WTC11 (cell line): ENCODE measurements around the gene TRMT1L. TPM values are rescaled to one million over a fixed set of nuclear protein-coding genes. Genes with fewer than 3 reads are reported as not detected.

ENCODE experiments used
- ATAC-seq: fragments of 200-7000 bp; cut with Tn5 transposase; 2 replicates; pipeline ENCODE4 v1.10.0; 2021; ENCODE audit warnings: mild to moderate bottlenecking, moderate library complexity
- CTCF ChIA-PET: fragments of 300-600 bp; sonication (Branson Sonifier 250); formaldehyde crosslinking; loops from one replicate; lab custom pipeline; 2021; ENCODE audit warnings: antibody characterized with exemption; lab: Charles Lee
- POLR2A ChIA-PET: fragments of 350-600 bp; sonication (Branson Sonifier 250); formaldehyde crosslinking; loops from one replicate; lab custom pipeline; 2021; ENCODE audit warnings: antibody characterized with exemption; lab: Charles Lee
- DNase-seq: peaks from one replicate; pipeline ENCODE4 v3.0.0; 2021; ENCODE audit warnings: low spot score
- H3K27ac Mint-ChIP-seq: 2 replicates; pipeline ENCODE4 v1.8.0; 2021; ENCODE audit warnings: mixed read lengths
- H3K27me3 Mint-ChIP-seq: 2 replicates; pipeline ENCODE4 v1.8.0; 2021; ENCODE audit warnings: low read depth, mild to moderate bottlenecking, moderate library complexity, mixed read lengths
- H3K36me3 Mint-ChIP-seq: 2 replicates; pipeline ENCODE4 v1.8.0; 2021; ENCODE audit warnings: mixed read lengths
- H3K4me1 Mint-ChIP-seq: 2 replicates; pipeline ENCODE4 v1.8.0; 2022; ENCODE audit warnings: mixed read lengths
- H3K4me3 Mint-ChIP-seq: 2 replicates; pipeline ENCODE4 v1.8.0; 2021; ENCODE audit warnings: mild to moderate bottlenecking, moderate library complexity, mixed read lengths
- H3K9me3 Mint-ChIP-seq: 2 replicates; pipeline ENCODE4 v1.8.0; 2021; ENCODE audit warnings: mixed read lengths
- CBFB ChIP-seq: sonication (generic); formaldehyde crosslinking; IDR thresholded peaks from 2 replicates; pipeline ENCODE4 v1.8.1; 2022; ENCODE audit warnings: mild to moderate bottlenecking, low read depth, missing genetic modification reagents
- EMX1 ChIP-seq: fragments of 250-450 bp; sonication (Bioruptor Pico); IDR thresholded peaks from 2 replicates; pipeline ENCODE4 v1.8.0; 2021; ENCODE audit warnings: mild to moderate bottlenecking
- GRHL2 ChIP-seq: fragments of 250-450 bp; sonication (Bioruptor Pico); IDR thresholded peaks from 2 replicates; pipeline ENCODE4 v1.8.0; 2022; ENCODE audit warnings: mild to moderate bottlenecking, moderate library complexity; ENCODE audit not compliant: insufficient replicate concordance, severe bottlenecking
- IRF2 ChIP-seq: sonication (generic); formaldehyde crosslinking; IDR thresholded peaks from 2 replicates; pipeline ENCODE4 v1.8.0; 2022; ENCODE audit warnings: low read depth, missing genetic modification reagents, borderline replicate concordance
- KAT7 ChIP-seq: sonication (generic); formaldehyde crosslinking; IDR thresholded peaks from 2 replicates; pipeline ENCODE4 v1.8.1; 2023; ENCODE audit warnings: missing genetic modification reagents, mild to moderate bottlenecking, borderline replicate concordance
- MYBL2 ChIP-seq: sonication (generic); formaldehyde crosslinking; IDR thresholded peaks from 2 replicates; pipeline ENCODE4 v1.8.1; 2023; ENCODE audit warnings: mild to moderate bottlenecking, moderate library complexity, missing genetic modification reagents
- SMAD3 ChIP-seq: sonication (generic); formaldehyde crosslinking; IDR thresholded peaks from 2 replicates; pipeline ENCODE4 v1.8.0; 2022; ENCODE audit warnings: missing genetic modification reagents, mild to moderate bottlenecking, borderline replicate concordance
- TEAD1 ChIP-seq: sonication (generic); formaldehyde crosslinking; IDR thresholded peaks from 2 replicates; pipeline ENCODE4 v1.8.0; 2022; ENCODE audit warnings: mild to moderate bottlenecking, missing genetic modification reagents
- ZBTB21 ChIP-seq: sonication (generic); formaldehyde crosslinking; IDR thresholded peaks from 2 replicates; pipeline ENCODE4 v1.8.1; 2023; ENCODE audit warnings: mild to moderate bottlenecking, missing genetic modification reagents, borderline replicate concordance
- ZNF396 ChIP-seq: fragments of 250-450 bp; sonication (Bioruptor Pico); IDR thresholded peaks from 2 replicates; pipeline ENCODE4 v1.8.0; 2021; ENCODE audit warnings: mild to moderate bottlenecking, moderate library complexity, borderline replicate concordance
- ZNF671 ChIP-seq: fragments of 250-450 bp; sonication (Bioruptor Pico); IDR thresholded peaks from 2 replicates; pipeline ENCODE4 v1.8.0; 2021; ENCODE audit warnings: mild to moderate bottlenecking
- total RNA-seq: library from RNA; stranded (reverse); gene quantifications from 3 replicates; pipeline ENCODE4 v1.2.3, GENCODE V29; 2021
- TF ChIP-seq, protein P1 (sequence below): fragments of 250-450 bp; sonication (Bioruptor Pico); IDR thresholded peaks from 2 replicates; pipeline ENCODE4 v1.8.0; 2021; ENCODE audit warnings: mild to moderate bottlenecking
- TF ChIP-seq, protein P2 (sequence below): fragments of 250-450 bp; sonication (Bioruptor Pico); conservative IDR thresholded peaks from 2 replicates; pipeline ENCODE4 v1.9.0; 2021; ENCODE audit warnings: mild to moderate bottlenecking
- TF ChIP-seq, protein P3 (sequence below): sonication (generic); formaldehyde crosslinking; IDR thresholded peaks from 2 replicates; pipeline ENCODE4 v1.8.0; 2022; ENCODE audit warnings: mild to moderate bottlenecking, missing genetic modification reagents
- TF ChIP-seq, protein P4 (sequence below): sonication (generic); formaldehyde crosslinking; IDR thresholded peaks from 2 replicates; pipeline ENCODE4 v1.8.1; 2022; ENCODE audit warnings: low read depth, missing genetic modification reagents, borderline replicate concordance
- TF ChIP-seq, protein P5 (sequence below): sonication (generic); formaldehyde crosslinking; conservative IDR thresholded peaks from 2 replicates; pipeline ENCODE4 v1.8.1; 2022; ENCODE audit warnings: mild to moderate bottlenecking, missing genetic modification reagents
- TF ChIP-seq, protein P6 (sequence below): sonication (generic); formaldehyde crosslinking; IDR thresholded peaks from 2 replicates; pipeline ENCODE4 v1.8.1; 2023; ENCODE audit warnings: mild to moderate bottlenecking, missing genetic modification reagents, moderate library complexity
- TF ChIP-seq, protein P7 (sequence below): sonication (generic); formaldehyde crosslinking; IDR thresholded peaks from 2 replicates; pipeline ENCODE4 v1.8.1; 2022; ENCODE audit warnings: mild to moderate bottlenecking, moderate library complexity, missing genetic modification reagents
- TF ChIP-seq, protein P8 (sequence below): sonication (generic); formaldehyde crosslinking; IDR thresholded peaks from 2 replicates; pipeline ENCODE4 v1.8.1; 2023; ENCODE audit warnings: mild to moderate bottlenecking, missing genetic modification reagents
- TF ChIP-seq, protein P9 (sequence below): fragments of 250-450 bp; sonication (Bioruptor Pico); IDR thresholded peaks from 2 replicates; pipeline ENCODE4 v2.1.2; 2022; ENCODE audit warnings: mild to moderate bottlenecking, moderate library complexity

Gene TRMT1L
- total RNA-seq, 1 experiment from 2014 or later = 24.7 TPM

DNA sequence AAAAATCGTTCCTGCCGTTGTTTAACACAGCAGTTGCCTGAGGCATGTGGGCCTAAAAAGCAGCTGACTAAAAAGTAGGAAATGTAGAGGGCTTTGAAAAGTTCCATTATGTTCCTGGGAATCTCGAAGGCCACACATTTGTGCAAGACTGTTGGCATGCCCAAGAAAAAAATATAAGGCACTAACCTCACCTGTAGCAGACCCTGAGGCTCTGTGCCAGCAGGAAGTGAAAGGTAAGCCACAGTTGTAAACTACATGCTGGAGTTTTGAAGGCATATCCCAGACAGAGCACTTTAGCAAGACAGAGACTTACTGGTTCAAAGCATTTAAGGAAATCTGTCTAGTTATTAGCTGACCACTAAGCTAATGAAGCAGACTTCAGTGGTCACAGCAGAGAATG lies 52.7 kb downstream of the TRMT1L start:
- Mint-ChIP-seq H3K27ac (no peak overlapping the region), H3K27me3 (no peaks in the 10 kb centered on the region), H3K4me1 (no peaks in the 10 kb centered on the region), H3K36me3 (peaks cover 29% of the 10 kb centered on the region), H3K9me3 (peaks cover 11% of the 10 kb centered on the region), H3K4me3 (no peak overlapping the region)
- CTCF ChIA-PET = interaction anchor here (0.6 kb wide), 1 partner anchor 19 kb away, joined by 5 read pairs; no protein-coding TSS in a partner anchor
- TF ChIP-seq IRF2 (CRISPR knock-in tag) = no peak
- no peak for TF ChIP-seq KAT7 (CRISPR knock-in tag)
- TF ChIP-seq SMAD3 (CRISPR knock-in tag) = no peak
- no peak for TF ChIP-seq TEAD1 (CRISPR knock-in tag)
- TF ChIP-seq, protein P1, sequence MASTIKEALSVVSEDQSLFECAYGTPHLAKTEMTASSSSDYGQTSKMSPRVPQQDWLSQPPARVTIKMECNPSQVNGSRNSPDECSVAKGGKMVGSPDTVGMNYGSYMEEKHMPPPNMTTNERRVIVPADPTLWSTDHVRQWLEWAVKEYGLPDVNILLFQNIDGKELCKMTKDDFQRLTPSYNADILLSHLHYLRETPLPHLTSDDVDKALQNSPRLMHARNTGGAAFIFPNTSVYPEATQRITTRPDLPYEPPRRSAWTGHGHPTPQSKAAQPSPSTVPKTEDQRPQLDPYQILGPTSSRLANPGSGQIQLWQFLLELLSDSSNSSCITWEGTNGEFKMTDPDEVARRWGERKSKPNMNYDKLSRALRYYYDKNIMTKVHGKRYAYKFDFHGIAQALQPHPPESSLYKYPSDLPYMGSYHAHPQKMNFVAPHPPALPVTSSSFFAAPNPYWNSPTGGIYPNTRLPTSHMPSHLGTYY (CRISPR knock-in tag) = no peak
- TF ChIP-seq, protein P2, sequence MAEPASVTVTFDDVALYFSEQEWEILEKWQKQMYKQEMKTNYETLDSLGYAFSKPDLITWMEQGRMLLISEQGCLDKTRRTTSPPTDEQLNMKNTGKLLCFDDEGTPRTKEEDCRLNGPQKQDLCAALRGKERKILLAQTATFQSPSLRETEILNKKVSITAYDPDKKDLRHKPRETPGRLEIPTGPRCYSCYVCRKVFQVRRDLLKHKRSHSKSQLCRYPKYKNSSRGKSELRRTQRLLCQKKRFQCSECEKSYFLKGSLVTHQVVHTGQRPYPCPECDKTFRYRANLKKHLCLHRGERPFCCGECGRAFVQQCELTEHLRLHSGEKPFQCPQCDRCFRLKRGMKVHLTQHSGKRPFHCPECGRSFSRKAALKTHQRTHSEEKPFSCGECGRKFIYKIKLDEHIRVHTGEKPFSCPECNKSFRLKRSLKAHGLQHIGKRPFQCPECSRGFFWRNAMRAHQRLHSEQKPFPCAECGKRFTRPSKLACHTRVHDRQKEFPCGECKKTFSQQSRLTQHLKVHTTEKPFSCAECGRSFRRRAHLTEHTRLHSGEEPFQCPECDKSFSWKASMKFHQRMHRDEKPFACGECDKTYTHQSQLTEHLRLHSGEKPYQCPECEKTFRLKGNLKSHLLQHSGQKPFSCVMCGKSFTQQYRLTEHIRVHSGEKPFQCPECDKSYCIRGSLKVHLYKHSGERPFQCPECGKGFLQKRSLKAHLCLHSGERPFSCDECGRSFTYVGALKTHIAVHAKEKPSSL (CRISPR knock-in tag) = no peak
- TF ChIP-seq ZNF671 = no peak
- TF ChIP-seq, protein P3, sequence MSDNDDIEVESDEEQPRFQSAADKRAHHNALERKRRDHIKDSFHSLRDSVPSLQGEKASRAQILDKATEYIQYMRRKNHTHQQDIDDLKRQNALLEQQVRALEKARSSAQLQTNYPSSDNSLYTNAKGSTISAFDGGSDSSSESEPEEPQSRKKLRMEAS (CRISPR knock-in tag) = no peak
- no peak for TF ChIP-seq EMX1
- TF ChIP-seq, protein P4, sequence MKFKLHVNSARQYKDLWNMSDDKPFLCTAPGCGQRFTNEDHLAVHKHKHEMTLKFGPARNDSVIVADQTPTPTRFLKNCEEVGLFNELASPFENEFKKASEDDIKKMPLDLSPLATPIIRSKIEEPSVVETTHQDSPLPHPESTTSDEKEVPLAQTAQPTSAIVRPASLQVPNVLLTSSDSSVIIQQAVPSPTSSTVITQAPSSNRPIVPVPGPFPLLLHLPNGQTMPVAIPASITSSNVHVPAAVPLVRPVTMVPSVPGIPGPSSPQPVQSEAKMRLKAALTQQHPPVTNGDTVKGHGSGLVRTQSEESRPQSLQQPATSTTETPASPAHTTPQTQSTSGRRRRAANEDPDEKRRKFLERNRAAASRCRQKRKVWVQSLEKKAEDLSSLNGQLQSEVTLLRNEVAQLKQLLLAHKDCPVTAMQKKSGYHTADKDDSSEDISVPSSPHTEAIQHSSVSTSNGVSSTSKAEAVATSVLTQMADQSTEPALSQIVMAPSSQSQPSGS = no peak
- TF ChIP-seq, protein P5, sequence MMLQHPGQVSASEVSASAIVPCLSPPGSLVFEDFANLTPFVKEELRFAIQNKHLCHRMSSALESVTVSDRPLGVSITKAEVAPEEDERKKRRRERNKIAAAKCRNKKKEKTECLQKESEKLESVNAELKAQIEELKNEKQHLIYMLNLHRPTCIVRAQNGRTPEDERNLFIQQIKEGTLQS (CRISPR knock-in tag) = no peak
- TF ChIP-seq, protein P6, sequence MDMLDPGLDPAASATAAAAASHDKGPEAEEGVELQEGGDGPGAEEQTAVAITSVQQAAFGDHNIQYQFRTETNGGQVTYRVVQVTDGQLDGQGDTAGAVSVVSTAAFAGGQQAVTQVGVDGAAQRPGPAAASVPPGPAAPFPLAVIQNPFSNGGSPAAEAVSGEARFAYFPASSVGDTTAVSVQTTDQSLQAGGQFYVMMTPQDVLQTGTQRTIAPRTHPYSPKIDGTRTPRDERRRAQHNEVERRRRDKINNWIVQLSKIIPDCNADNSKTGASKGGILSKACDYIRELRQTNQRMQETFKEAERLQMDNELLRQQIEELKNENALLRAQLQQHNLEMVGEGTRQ = no peak
- TF ChIP-seq ZBTB21 (CRISPR knock-in tag) = no peak
- TF ChIP-seq, protein P7, sequence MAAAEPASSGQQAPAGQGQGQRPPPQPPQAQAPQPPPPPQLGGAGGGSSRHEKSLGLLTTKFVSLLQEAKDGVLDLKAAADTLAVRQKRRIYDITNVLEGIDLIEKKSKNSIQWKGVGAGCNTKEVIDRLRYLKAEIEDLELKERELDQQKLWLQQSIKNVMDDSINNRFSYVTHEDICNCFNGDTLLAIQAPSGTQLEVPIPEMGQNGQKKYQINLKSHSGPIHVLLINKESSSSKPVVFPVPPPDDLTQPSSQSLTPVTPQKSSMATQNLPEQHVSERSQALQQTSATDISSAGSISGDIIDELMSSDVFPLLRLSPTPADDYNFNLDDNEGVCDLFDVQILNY (CRISPR knock-in tag) = no peak
- TF ChIP-seq, protein P8, sequence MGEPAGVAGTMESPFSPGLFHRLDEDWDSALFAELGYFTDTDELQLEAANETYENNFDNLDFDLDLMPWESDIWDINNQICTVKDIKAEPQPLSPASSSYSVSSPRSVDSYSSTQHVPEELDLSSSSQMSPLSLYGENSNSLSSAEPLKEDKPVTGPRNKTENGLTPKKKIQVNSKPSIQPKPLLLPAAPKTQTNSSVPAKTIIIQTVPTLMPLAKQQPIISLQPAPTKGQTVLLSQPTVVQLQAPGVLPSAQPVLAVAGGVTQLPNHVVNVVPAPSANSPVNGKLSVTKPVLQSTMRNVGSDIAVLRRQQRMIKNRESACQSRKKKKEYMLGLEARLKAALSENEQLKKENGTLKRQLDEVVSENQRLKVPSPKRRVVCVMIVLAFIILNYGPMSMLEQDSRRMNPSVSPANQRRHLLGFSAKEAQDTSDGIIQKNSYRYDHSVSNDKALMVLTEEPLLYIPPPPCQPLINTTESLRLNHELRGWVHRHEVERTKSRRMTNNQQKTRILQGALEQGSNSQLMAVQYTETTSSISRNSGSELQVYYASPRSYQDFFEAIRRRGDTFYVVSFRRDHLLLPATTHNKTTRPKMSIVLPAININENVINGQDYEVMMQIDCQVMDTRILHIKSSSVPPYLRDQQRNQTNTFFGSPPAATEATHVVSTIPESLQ (CRISPR knock-in tag) = no peak
- no peak for TF ChIP-seq MYBL2
- POLR2A ChIA-PET = no interaction called here
- ATAC-seq (no peak), DNase-seq (no peak)

DNA sequence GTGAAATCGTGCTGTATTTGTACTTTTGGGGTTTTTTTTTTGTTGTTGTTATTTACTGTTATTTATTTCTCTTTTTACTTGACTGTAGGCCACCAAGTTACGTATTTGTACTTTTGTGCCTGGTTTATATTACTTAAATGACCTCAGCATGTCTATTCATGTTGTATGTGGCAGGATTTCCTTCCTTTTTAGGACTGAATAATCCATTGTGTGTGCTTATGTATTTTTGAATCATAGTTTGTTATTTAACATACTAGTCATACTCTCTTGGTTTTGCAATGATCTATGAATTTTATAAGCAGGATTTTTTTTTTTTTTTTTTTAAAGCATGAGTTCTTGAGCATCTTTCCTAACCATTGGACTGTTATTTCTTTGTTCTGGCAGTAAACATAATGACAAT lies 60.2 kb downstream of the TRMT1L start:
- POLR2A ChIA-PET = no interaction called here
- no peaks in the 10 kb centered on the region for H3K27me3 Mint-ChIP-seq
- H3K4me1 Mint-ChIP-seq = no peaks in the 10 kb centered on the region
- H3K4me3 Mint-ChIP-seq = no peak overlapping the region
- ATAC-seq (no peak), DNase-seq (no peak)
- CTCF ChIA-PET = no interaction called here
- H3K27ac Mint-ChIP-seq = 0 out of 2 replicates have a peak overlapping the region, but pooled peaks have one; percentile 26
- peaks cover 61% of the 10 kb centered on the region for H3K36me3 Mint-ChIP-seq
- no peaks in the 10 kb centered on the region for H3K9me3 Mint-ChIP-seq
- TF ChIP-seq, protein P9, sequence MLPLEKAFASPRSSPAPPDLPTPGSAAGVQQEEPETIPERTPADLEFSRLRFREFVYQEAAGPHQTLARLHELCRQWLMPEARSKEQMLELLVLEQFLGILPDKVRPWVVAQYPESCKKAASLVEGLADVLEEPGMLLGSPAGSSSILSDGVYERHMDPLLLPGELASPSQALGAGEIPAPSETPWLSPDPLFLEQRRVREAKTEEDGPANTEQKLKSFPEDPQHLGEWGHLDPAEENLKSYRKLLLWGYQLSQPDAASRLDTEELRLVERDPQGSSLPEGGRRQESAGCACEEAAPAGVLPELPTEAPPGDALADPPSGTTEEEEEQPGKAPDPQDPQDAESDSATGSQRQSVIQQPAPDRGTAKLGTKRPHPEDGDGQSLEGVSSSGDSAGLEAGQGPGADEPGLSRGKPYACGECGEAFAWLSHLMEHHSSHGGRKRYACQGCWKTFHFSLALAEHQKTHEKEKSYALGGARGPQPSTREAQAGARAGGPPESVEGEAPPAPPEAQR = no peak
- TF ChIP-seq GRHL2 (CRISPR knock-in tag) = no peak
- TF ChIP-seq CBFB (CRISPR knock-in tag) = no peak
- no peak for TF ChIP-seq ZNF396 (CRISPR knock-in tag)
